Testis (tissue), 2 donors: ENCODE results near the gene TBCD.

Experiments
- POLR2A ChIP-seq: fragments of 450-650 bp; IDR thresholded peaks from one replicate; pipeline ENCODE4 v1.6.1; 2017; ENCODE audit warnings: antibody characterized with exemption, mild to moderate bottlenecking, moderate library complexity
- TF ChIP-seq, protein P1 (sequence below), 3 experiments: fragments of 450-650 bp in 2 of 3; fragments of 200-600 bp in 1 of 3; sonication (generic) in 1 of 3; IDR thresholded peaks; one replicate each; pipeline ENCODE4 v1.5.1; 2016 to 2019; ENCODE audit warnings: antibody characterized with exemption in 3 of 3, mild to moderate bottlenecking in 2 of 3, moderate library complexity in 1 of 3

DNA sequence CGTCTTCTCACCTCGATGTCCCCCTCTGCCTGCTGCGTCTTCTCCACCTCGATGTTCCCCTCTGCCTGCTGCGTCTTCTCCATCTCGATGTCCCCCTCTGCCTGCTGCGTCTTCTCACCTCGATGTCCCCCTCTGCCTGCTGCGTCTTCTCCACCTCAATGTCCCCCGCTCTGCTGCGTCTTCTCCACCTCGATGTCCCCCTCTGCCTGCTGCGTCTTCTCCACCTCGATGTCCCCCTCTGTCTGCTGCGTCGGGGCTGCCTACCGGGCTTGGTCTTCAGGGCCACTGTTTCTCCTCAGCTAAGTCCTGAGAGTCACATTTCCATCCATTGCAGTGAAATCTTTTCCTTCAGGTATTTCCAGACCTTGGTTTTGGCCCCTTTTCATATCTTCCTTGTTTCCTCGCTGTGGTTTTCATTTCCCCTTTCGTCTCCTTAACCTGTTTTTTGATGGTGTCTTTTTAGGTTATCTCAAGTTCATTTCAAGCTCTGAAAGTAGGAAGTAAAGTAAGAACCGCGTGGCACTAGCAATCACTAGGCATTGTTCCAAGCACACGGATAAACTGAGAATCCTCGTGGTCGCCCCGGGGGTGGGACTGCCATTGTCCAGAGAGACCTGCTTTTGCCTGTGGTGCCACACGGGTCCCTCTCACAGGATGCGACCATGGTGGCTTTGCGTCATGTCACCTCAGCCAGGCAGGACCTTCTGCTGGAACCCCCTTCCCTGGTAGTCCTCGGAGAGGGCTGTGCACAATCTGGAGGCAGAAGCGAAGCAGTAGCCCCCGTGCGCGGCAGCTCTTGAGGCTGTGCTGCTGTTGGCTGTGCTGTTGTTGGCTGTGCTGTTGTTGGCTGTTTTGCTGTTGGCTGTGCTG, 97.4 kb downstream of the TBCD start:
- no peak for TF ChIP-seq POLR2A
- TF ChIP-seq, protein P1, sequence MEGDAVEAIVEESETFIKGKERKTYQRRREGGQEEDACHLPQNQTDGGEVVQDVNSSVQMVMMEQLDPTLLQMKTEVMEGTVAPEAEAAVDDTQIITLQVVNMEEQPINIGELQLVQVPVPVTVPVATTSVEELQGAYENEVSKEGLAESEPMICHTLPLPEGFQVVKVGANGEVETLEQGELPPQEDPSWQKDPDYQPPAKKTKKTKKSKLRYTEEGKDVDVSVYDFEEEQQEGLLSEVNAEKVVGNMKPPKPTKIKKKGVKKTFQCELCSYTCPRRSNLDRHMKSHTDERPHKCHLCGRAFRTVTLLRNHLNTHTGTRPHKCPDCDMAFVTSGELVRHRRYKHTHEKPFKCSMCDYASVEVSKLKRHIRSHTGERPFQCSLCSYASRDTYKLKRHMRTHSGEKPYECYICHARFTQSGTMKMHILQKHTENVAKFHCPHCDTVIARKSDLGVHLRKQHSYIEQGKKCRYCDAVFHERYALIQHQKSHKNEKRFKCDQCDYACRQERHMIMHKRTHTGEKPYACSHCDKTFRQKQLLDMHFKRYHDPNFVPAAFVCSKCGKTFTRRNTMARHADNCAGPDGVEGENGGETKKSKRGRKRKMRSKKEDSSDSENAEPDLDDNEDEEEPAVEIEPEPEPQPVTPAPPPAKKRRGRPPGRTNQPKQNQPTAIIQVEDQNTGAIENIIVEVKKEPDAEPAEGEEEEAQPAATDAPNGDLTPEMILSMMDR (IDR thresholded peaks at IDR 0.05) = no peak
